NCI-H1105 (cell line): ENCODE measurements around the gene BARHL2.

Experiments used
- DNase-seq: peaks from one replicate; lab custom pipeline; 2025; lab: John Stamatoyannopoulos, UW

BARHL2 gene

GRCh38 chr1:90724926-90725656 lies 8.0 kb upstream of the BARHL2 start:
- no peak for DNase-seq

GRCh38 chr1:90724361-90724760 lies 7.3 kb upstream of the BARHL2 start:
- no peak for DNase-seq

- no peak for DNase-seq
Observed at GRCh38 chr1:90723590-90724108, 6.5 kb upstream of the BARHL2 start.

GRCh38 chr1:90722874-90723589 lies 5.9 kb upstream of the BARHL2 start:
- no peak for DNase-seq

GRCh38 chr1:90721210-90722194 lies 4.4 kb upstream of the BARHL2 start:
- peak; percentile 87 for DNase-seq

GRCh38 chr1:90720145-90720636 lies 3.1 kb upstream of the BARHL2 start:
- no peak for DNase-seq

- no peak for DNase-seq
Observed at GRCh38 chr1:90719330-90720144, 2.4 kb upstream of the BARHL2 start.

GRCh38 chr1:90718411-90719329 lies 1.6 kb upstream of the BARHL2 start:
- no peak for DNase-seq

- no peak for DNase-seq
Observed at GRCh38 chr1:90717665-90718410, 736 bp upstream of the BARHL2 start.

GRCh38 chr1:90717356-90717664 lies 208 bp upstream of the BARHL2 start:
- no peak for DNase-seq

GRCh38 chr1:90716243-90716551 lies 905 bp downstream of the BARHL2 start:
- no peak for DNase-seq

- DNase-seq, result no peak
Observed at GRCh38 chr1:90715309-90715708, 1.8 kb downstream of the BARHL2 start.

GRCh38 chr1:90714521-90714951 lies 2.6 kb downstream of the BARHL2 start:
- no peak for DNase-seq

GRCh38 chr1:90713741-90714509 lies 3.2 kb downstream of the BARHL2 start:
- DNase-seq, result no peak

GRCh38 chr1:90712915-90713730 lies 4.0 kb downstream of the BARHL2 start:
- DNase-seq, result no peak

GRCh38 chr1:90712153-90712856 lies 4.8 kb downstream of the BARHL2 start:
- DNase-seq, result no peak

- no peak for DNase-seq
Observed at GRCh38 chr1:90711696-90712095, 5.4 kb downstream of the BARHL2 start.
